IMR-90 (cell line): ENCODE measurements around the gene MROH7. TPM values are rescaled to one million over a fixed set of nuclear protein-coding genes. Genes with fewer than 3 reads are reported as not detected.

ENCODE experiments used
- ATAC-seq: fragments of 200-7000 bp; cut with Tn5 transposase; 2 replicates; pipeline ENCODE4 v1.9.1; 2020; ENCODE audit warnings: low read depth, mild to moderate bottlenecking, moderate library complexity
- BruUV-seq: library from RNA; stranded (reverse); fragments of 400-500 nt; replicated peaks from 2 replicates; lab custom pipeline; 2021; lab: Mats Ljungman, UMichigan
- CTCF ChIA-PET: fragments of 300-600 bp; formaldehyde crosslinking; extraction: SDS; loops from one replicate; lab custom pipeline; 2021; ENCODE audit warnings: antibody characterized with exemption; lab: Yijun Ruan, JAX
- POLR2A ChIA-PET: fragments of 300-600 bp; sonication (Branson Sonifier 250); formaldehyde crosslinking; loops from one replicate; lab custom pipeline; 2022; ENCODE audit warnings: antibody characterized with exemption; ENCODE audit not compliant: unreplicated experiment; lab: Charles Lee
- DNase-seq: peaks from one replicate; pipeline ENCODE4 v3.0.0; 2013
- H2AFZ ChIP-seq: replicated peaks from 2 replicates; pipeline ENCODE3; 2013; ENCODE audit warnings: low read length, mild to moderate bottlenecking; ENCODE audit not compliant: poor library complexity
- H2AK5ac ChIP-seq: 2 replicates; pipeline ENCODE4 v1.6.1; 2013; ENCODE audit warnings: low read depth, low read length, inconsistent platforms
- H2AK9ac ChIP-seq: replicated peaks from 2 replicates; pipeline ENCODE3; 2013; ENCODE audit warnings: mild to moderate bottlenecking, low read depth, low read length, moderate library complexity; ENCODE audit not compliant: poor library complexity
- H2BK120ac ChIP-seq: 2 replicates; pipeline ENCODE4 v1.6.1; 2013; ENCODE audit warnings: low read depth, low read length, inconsistent platforms
- H2BK15ac ChIP-seq: 3 replicates; pipeline ENCODE4 v1.6.1; 2013; ENCODE audit warnings: low read depth, low read length, inconsistent platforms
- H2BK20ac ChIP-seq: 2 replicates; pipeline ENCODE4 v1.6.1; 2013; ENCODE audit warnings: low read depth, mild to moderate bottlenecking, inconsistent platforms, low read length, moderate library complexity
- H2BK5ac ChIP-seq: 2 replicates; pipeline ENCODE4 v1.6.1; 2013; ENCODE audit warnings: mild to moderate bottlenecking, low read depth, low read length, inconsistent platforms; ENCODE audit not compliant: poor library complexity, severe bottlenecking
- H3K14ac ChIP-seq: replicated peaks from 2 replicates; pipeline ENCODE4 v1.6.1; 2013; ENCODE audit warnings: low read depth, low read length, inconsistent platforms
- H3K18ac ChIP-seq: 2 replicates; pipeline ENCODE4 v1.6.1; 2013; ENCODE audit warnings: low read depth, low read length, control low read depth
- H3K23ac ChIP-seq: 2 replicates; pipeline ENCODE4 v1.6.1; 2013; ENCODE audit warnings: low read depth, low read length, inconsistent platforms
- H3K27ac ChIP-seq: 2 replicates; pipeline ENCODE4 v1.5.1; 2013; ENCODE audit warnings: mild to moderate bottlenecking, control low read depth, low read length; ENCODE audit not compliant: insufficient read depth
- H3K27me3 ChIP-seq: 2 replicates; pipeline ENCODE4 v1.6.1; 2013; ENCODE audit warnings: low read length; ENCODE audit not compliant: control insufficient read depth, insufficient read depth
- H3K36me3 ChIP-seq: 2 replicates; pipeline ENCODE4 v1.6.1; 2013; ENCODE audit warnings: low read length, mixed read lengths; ENCODE audit not compliant: control insufficient read depth, insufficient read depth
- H3K4ac ChIP-seq: 2 replicates; pipeline ENCODE4 v1.6.1; 2013; ENCODE audit warnings: low read depth, low read length, inconsistent platforms
- H3K4me1 ChIP-seq: 2 replicates; pipeline ENCODE4 v1.6.1; 2013; ENCODE audit warnings: low read length, mixed read lengths; ENCODE audit not compliant: control insufficient read depth, insufficient read depth
- H3K4me2 ChIP-seq: 2 replicates; pipeline ENCODE4 v1.6.1; 2013; ENCODE audit warnings: low read depth, mild to moderate bottlenecking, control low read depth, low read length, moderate library complexity
- H3K4me3 ChIP-seq: 2 replicates; pipeline ENCODE4 v1.5.1; 2013; ENCODE audit warnings: low read depth, mild to moderate bottlenecking, control low read depth, low read length, moderate library complexity; ENCODE audit not compliant: insufficient read depth
- H3K56ac ChIP-seq: 2 replicates; pipeline ENCODE4 v1.6.1; 2013; ENCODE audit warnings: low read length, inconsistent platforms; ENCODE audit not compliant: insufficient read depth; ENCODE audit errors: extremely low read depth
- H3K79me1 ChIP-seq, 2 experiments: 2 replicates each; pipeline ENCODE4 v1.6.1; 2013; ENCODE audit warnings: low read length in 2 of 2, inconsistent platforms in 1 of 2, low read depth in 1 of 2
- H3K9ac ChIP-seq: 2 replicates; pipeline ENCODE4 v1.6.1; 2013; ENCODE audit warnings: low read depth, low read length, control low read depth
- H3K9me1 ChIP-seq: 2 replicates; pipeline ENCODE4 v1.6.1; 2013; ENCODE audit warnings: low read length, inconsistent platforms; ENCODE audit not compliant: insufficient read depth
- H3K9me3 ChIP-seq: 2 replicates; pipeline ENCODE4 v1.6.1; 2013; ENCODE audit warnings: low read length; ENCODE audit not compliant: control insufficient read depth, insufficient read depth
- H4K20me1 ChIP-seq: 2 replicates; pipeline ENCODE4 v1.6.1; 2013; ENCODE audit warnings: low read length, inconsistent platforms; ENCODE audit not compliant: insufficient read depth
- H4K5ac ChIP-seq: 2 replicates; pipeline ENCODE4 v1.6.1; 2013; ENCODE audit warnings: mild to moderate bottlenecking, low read depth, low read length, control low read depth
- H4K8ac ChIP-seq, 2 experiments: 2 replicates each; pipeline ENCODE4 v1.6.1; 2013; ENCODE audit warnings: low read depth in 2 of 2, low read length in 2 of 2, control low read depth in 1 of 2, inconsistent platforms in 1 of 2
- H4K91ac ChIP-seq: 2 replicates; pipeline ENCODE4 v1.6.1; 2013; ENCODE audit warnings: low read depth, low read length, inconsistent platforms; ENCODE audit not compliant: insufficient read depth
- BHLHE40 ChIP-seq: fragments of 150-350 bp; IDR thresholded peaks from 2 replicates; pipeline ENCODE4 v1.6.1; 2016; ENCODE audit warnings: mild to moderate bottlenecking, low read depth, low read length
- CEBPB ChIP-seq: IDR thresholded peaks from 2 replicates; pipeline ENCODE4 v1.6.1; 2012; ENCODE audit warnings: low read depth, low read length, improper control_type of control experiment
- MAFK ChIP-seq: IDR thresholded peaks from 2 replicates; pipeline ENCODE4 v1.6.1; 2012; ENCODE audit warnings: low read depth, low read length, improper control_type of control experiment
- MXI1 ChIP-seq: IDR thresholded peaks from 2 replicates; pipeline ENCODE4 v1.6.1; 2012; ENCODE audit warnings: low read depth, mild to moderate bottlenecking, low read length, moderate library complexity, borderline replicate concordance
- RAD21 ChIP-seq: IDR thresholded peaks from 2 replicates; pipeline ENCODE4 v1.6.1; 2012; ENCODE audit warnings: low read length, improper control_type of control experiment
- RFX5 ChIP-seq: IDR thresholded peaks from 2 replicates; pipeline ENCODE4 v1.8.0; 2012; ENCODE audit warnings: low read depth, mild to moderate bottlenecking, low read length, moderate library complexity
- WGBS, 2 experiments: methylation state at CpG; one replicate each; pipeline versions ENCODE4 v1.1.5 to v1.1.7; 2013; ENCODE audit warnings: missing lambda C conversion rate in 2 of 2; ENCODE audit not compliant: insufficient read length in 1 of 2; ENCODE audit errors: extremely low coverage in 2 of 2; 5-methylcytosine and 5-hydroxymethylcytosine counted together
- dilution Hi-C: fragments of 300-500 bp; cut with HindIII; formaldehyde crosslinking; loops from one replicate; pipeline ENCODE4 v1.14.3; 2018; ENCODE audit warnings: low sequenced_read_pairs; ENCODE audit not compliant: unreplicated experiment
- in situ Hi-C: fragments of 300-500 bp; cut with MboI; formaldehyde crosslinking; loops from 3 replicates; pipeline ENCODE4 v1.14.3; 2019; ENCODE audit warnings: low sequenced_read_pairs, inconsistent platforms, mixed read lengths
- intact Hi-C: fragments of 100-400 bp; cut with micrococcal nuclease; formaldehyde crosslinking; loops from 2 replicates; pipeline ENCODE4 v1.10.0; 2022
- polyA plus RNA-seq, 3 experiments: library from polyadenylated mRNA; depleted of rRNA; stranded (reverse); fragments of >200 nt; gene quantifications; 2 replicates each; pipeline ENCODE4 v1.2.3, GENCODE V29; 2012; ENCODE audit warnings: low replicate concordance in 1 of 3
- total RNA-seq: library from RNA; depleted of rRNA; stranded (reverse); fragments of >200 nt; gene quantifications from 2 replicates; pipeline ENCODE4 v1.2.3, GENCODE V29; 2012
- TF ChIP-seq, protein P1 (sequence below): conservative IDR thresholded peaks from 2 replicates; pipeline ENCODE4 v1.5.1; 2012; ENCODE audit warnings: mild to moderate bottlenecking, low read depth, low read length, improper control_type of control experiment
- TF ChIP-seq, protein P2 (sequence below): fragments of 150-350 bp; IDR thresholded peaks from 2 replicates; pipeline ENCODE4 v1.6.1; 2017; ENCODE audit warnings: mild to moderate bottlenecking, antibody characterized with exemption, low read length, low read depth
- TF ChIP-seq, protein P3 (sequence below): fragments of 150-350 bp; IDR thresholded peaks from 2 replicates; pipeline ENCODE4 v1.6.1; 2016; ENCODE audit warnings: low read depth, mild to moderate bottlenecking, low read length, moderate library complexity, borderline replicate concordance

Gene MROH7
- total and polyA plus RNA-seq, 2 of the 4 experiments (the other 2 are of a cell fraction), result not detected

DNA sequence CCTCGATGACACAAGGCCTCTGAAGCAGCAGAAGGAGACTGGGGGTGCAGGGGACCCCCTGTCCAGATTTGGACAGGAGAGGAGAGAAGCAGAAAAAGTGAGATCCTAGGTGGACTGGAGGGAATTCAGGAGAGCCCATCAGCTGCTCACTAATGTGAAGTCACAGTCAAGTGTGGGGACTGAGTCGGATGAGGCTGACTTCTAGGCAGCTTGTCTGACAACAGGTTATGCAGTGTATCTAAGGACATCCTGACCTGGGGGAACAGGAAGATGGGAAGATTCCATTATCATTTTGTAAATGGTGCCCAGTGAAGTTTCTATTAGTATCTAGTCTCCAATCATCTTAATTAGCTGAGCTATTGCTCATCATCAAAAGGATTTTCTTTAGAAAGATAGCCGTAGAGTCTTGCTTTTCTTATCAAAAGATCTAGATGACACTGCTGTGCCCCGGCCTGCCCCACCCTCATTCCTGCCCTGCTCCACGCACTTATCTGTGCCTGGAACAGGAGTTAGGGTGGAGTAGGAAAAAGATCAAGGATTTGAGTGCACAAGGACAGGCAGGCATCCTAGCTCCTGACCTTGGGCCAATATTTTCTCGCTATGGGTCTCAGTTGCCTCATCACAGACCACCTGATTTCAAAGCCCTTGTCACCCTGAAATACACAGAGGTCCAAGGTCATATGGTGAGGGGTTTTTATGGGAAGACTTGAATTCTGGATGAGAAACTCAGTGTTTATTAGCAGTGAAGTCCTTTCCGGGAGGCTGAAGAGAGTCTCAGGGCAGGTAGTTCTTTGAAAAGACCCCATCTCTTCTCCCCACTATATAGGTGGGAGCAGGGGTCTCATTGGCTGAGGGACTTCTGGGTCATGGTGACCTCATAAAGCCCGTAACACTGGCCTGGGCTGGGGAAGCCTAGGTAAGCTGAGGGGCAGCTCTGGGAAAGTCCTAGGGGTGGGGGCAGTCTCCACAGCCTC lies at the start of gene MROH7 (continued):
- TF ChIP-seq CEBPB (no peak), RFX5 (no peak)

DNA sequence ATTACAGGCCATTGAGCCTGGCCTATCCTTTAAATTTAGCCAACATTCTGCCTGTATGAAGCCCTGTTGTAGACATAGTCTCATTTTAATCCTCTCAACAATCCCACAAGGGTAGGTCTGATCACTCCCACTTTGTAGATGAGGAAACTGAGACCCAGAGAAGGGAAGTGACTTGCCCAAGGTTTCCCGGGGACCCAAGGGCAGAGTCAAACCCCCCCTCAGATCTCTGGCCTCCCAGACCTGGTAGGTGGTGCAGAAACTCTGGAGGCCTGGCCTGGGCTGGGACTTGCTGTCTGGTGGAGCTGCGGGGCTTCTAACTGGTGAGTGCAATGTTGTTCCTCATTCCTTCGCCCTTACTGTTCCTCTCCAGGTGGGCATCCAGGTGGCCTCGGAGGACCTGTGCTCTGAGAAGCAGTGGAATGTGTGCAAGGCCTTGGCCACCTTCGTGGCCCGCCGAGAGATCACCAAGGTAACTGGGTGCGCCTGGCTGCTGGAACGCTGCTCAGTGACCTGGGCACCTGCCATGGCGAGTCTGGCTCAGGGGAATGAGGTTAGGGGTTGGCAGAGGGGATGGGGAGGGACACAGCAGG lies 47.9 kb upstream of the MROH7 start:
- Histone ChIP-seq H3K4ac (no peak overlapping the region), H3K56ac (no peak overlapping the region), H4K5ac (no peak overlapping the region), H2AK5ac (no peak overlapping the region), H4K20me1 (no peaks in the 10 kb centered on the region), H3K14ac (no peak overlapping the region), H2BK5ac (no peak overlapping the region), H2BK15ac (no peak overlapping the region), H3K9me3 (no peaks in the 10 kb centered on the region), H3K27me3 (no peaks in the 10 kb centered on the region), H3K27ac (no peak overlapping the region), H3K9me1 (no peaks in the 10 kb centered on the region), H3K9ac (no peak overlapping the region), H3K4me2 (no peak overlapping the region), H2BK120ac (no peak overlapping the region), H4K91ac (no peak overlapping the region), H2BK20ac (no peak overlapping the region), H3K4me3 (no peak overlapping the region), H3K23ac (no peak overlapping the region), H2AK9ac (no peak overlapping the region), H3K4me1 (peaks cover 2% of the 10 kb centered on the region; the same call in 1 of the 2 replicates), H4K8ac (no peak overlapping the region), H3K18ac (no peak overlapping the region), H3K79me1 (no peaks in the 10 kb centered on the region), H3K36me3 (no peaks in the 10 kb centered on the region), H2AFZ (no peak overlapping the region)
- 73% methylated on average over 3 of the region's 10 CpGs; no CpG with 5 or more reads in 1 of the 2 experiments for WGBS, 2 experiments
- in situ Hi-C loops (no loop called here), intact Hi-C loops (no loop called here), dilution Hi-C loops (no loop called here)
- POLR2A ChIA-PET, result no interaction called here
- ATAC-seq, result no peak
- CTCF ChIA-PET, result interaction anchor here (0.6 kb wide), 1 partner anchor 138 kb away, joined by 3 read pairs; no protein-coding TSS in a partner anchor
- TF ChIP-seq, protein P1, sequence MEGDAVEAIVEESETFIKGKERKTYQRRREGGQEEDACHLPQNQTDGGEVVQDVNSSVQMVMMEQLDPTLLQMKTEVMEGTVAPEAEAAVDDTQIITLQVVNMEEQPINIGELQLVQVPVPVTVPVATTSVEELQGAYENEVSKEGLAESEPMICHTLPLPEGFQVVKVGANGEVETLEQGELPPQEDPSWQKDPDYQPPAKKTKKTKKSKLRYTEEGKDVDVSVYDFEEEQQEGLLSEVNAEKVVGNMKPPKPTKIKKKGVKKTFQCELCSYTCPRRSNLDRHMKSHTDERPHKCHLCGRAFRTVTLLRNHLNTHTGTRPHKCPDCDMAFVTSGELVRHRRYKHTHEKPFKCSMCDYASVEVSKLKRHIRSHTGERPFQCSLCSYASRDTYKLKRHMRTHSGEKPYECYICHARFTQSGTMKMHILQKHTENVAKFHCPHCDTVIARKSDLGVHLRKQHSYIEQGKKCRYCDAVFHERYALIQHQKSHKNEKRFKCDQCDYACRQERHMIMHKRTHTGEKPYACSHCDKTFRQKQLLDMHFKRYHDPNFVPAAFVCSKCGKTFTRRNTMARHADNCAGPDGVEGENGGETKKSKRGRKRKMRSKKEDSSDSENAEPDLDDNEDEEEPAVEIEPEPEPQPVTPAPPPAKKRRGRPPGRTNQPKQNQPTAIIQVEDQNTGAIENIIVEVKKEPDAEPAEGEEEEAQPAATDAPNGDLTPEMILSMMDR, result no peak
- TF ChIP-seq CEBPB (no peak), BHLHE40 (no peak), RFX5 (no peak), RAD21 (no peak), MAFK (no peak), MXI1 (no peak)
- TF ChIP-seq, protein P2, sequence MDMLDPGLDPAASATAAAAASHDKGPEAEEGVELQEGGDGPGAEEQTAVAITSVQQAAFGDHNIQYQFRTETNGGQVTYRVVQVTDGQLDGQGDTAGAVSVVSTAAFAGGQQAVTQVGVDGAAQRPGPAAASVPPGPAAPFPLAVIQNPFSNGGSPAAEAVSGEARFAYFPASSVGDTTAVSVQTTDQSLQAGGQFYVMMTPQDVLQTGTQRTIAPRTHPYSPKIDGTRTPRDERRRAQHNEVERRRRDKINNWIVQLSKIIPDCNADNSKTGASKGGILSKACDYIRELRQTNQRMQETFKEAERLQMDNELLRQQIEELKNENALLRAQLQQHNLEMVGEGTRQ, result no peak
- TF ChIP-seq, protein P3, sequence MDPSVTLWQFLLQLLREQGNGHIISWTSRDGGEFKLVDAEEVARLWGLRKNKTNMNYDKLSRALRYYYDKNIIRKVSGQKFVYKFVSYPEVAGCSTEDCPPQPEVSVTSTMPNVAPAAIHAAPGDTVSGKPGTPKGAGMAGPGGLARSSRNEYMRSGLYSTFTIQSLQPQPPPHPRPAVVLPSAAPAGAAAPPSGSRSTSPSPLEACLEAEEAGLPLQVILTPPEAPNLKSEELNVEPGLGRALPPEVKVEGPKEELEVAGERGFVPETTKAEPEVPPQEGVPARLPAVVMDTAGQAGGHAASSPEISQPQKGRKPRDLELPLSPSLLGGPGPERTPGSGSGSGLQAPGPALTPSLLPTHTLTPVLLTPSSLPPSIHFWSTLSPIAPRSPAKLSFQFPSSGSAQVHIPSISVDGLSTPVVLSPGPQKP, result no peak
- no peak for DNase-seq
- BruUV-seq, result no TSS peak
